Breast epithelium (tissue), 4 donors: ENCODE measurements around the gene PCBP3. TPM values are rescaled to one million over a fixed set of nuclear protein-coding genes. Genes with fewer than 3 reads are reported as not detected.
"Not testable (repeated sequence)": the region's sequence is repeated elsewhere in the genome, so short reads cannot be mapped to it uniquely, and the experiment has no call there.

Source experiments
- DNase-seq, 2 donors: peaks; one replicate each; pipeline ENCODE4 v3.0.0-alpha.2; 2019; ENCODE audit warnings: low spot score in 2 of 2
- H3K27ac ChIP-seq, 2 donors: fragments of 200-600 bp; sonication (generic) in 1 of 2; one replicate each; pipeline ENCODE4 v1.5.1; 2016 to 2019; ENCODE audit warnings: mild to moderate bottlenecking in 1 of 2
- H3K27me3 ChIP-seq, 2 donors: fragments of 200-600 bp; sonication (generic) in 1 of 2; one replicate each; pipeline versions ENCODE4 v1.5.1 to v1.6.0; 2017 to 2019; ENCODE audit warnings: control low read depth in 1 of 2, mild to moderate bottlenecking in 1 of 2
- H3K36me3 ChIP-seq: fragments of 200-600 bp; one replicate; pipeline ENCODE4 v1.5.1; 2019
- H3K4me1 ChIP-seq, 2 donors: fragments of 200-600 bp; sonication (generic); one replicate each; pipeline ENCODE4 v1.5.1; 2016 to 2019; ENCODE audit warnings: control low read depth in 1 of 2
- H3K4me3 ChIP-seq, 3 donors: fragments of 200-600 bp; sonication (generic); 1 replicate in 2 of 3; 2 replicates in 1 of 3; pipeline ENCODE4 v1.5.1; 2016 to 2019; ENCODE audit warnings: mild to moderate bottlenecking in 3 of 3, moderate library complexity in 2 of 3
- H3K9me3 ChIP-seq, 2 donors: fragments of 200-600 bp; sonication (generic) in 1 of 2; one replicate each; pipeline ENCODE4 v1.5.1; 2016 to 2019; ENCODE audit warnings: control low read depth in 1 of 2
- CTCF ChIP-seq, 3 donors: fragments of 450-650 bp; IDR thresholded peaks; one replicate each; pipeline ENCODE4 v1.5.1; 2016 to 2017; ENCODE audit warnings: antibody characterized with exemption in 3 of 3, mild to moderate bottlenecking in 3 of 3, moderate library complexity in 3 of 3
- POLR2A ChIP-seq: fragments of 450-650 bp; IDR thresholded peaks from one replicate; pipeline ENCODE4 v1.6.1; 2016; ENCODE audit warnings: antibody characterized with exemption, mild to moderate bottlenecking, moderate library complexity
- POLR2AphosphoS5 ChIP-seq, 3 donors: sonication (generic); formaldehyde crosslinking; IDR thresholded peaks; one replicate each; pipeline ENCODE4 v1.6.1; 2017; ENCODE audit warnings: antibody characterized with exemption in 3 of 3
- intact Hi-C: fragments of 100-400 bp; cut with DNase I; formaldehyde crosslinking; loops from one replicate; pipeline ENCODE4 v1.15.1; 2023; ENCODE audit warnings: low total_unique reads
- total RNA-seq, 3 donors: library from RNA; depleted of rRNA; stranded (reverse); fragments of >200 nt; gene quantifications; one replicate each; pipeline ENCODE4 v1.1.0, GENCODE V29; 2016

Gene PCBP3
- total RNA-seq, 3 donors from 2014 or later: 3.4 to 13.8 (median 4.6) TPM

GRCh38 chr21:45644041-45644906 is 749 bp downstream of the PCBP3 start:
- peak overlapping the region in 1 of 2 donors; percentile 1 for H3K27ac ChIP-seq
- intact Hi-C loops: no loop called here
- H3K9me3 ChIP-seq: no peaks in the 10 kb centered on the region
- TF ChIP-seq CTCF (IDR thresholded peaks at IDR 0.05) (no peak), POLR2AphosphoS5 (IDR thresholded peaks at IDR 0.05) (no peak), POLR2A (no peak)
- H3K4me3 ChIP-seq: peak overlapping the region; percentile 39 to 75 (median 50)
- H3K27me3 ChIP-seq: peaks cover 0 to 72% of the 10 kb centered on the region in 2 donors
- H3K36me3 ChIP-seq: no peaks in the 10 kb centered on the region
- H3K4me1 ChIP-seq: peaks cover 0 to 4% of the 10 kb centered on the region in 2 donors
- DNase-seq: no peak

- DNase-seq: no peak
- Histone ChIP-seq H3K27me3 (peaks cover 0 to 24% of the 10 kb centered on the region in 2 donors), H3K9me3 (no peaks in the 10 kb centered on the region), H3K4me1 (no peaks in the 10 kb centered on the region), H3K4me3 (no peak overlapping the region), H3K36me3 (no peaks in the 10 kb centered on the region), H3K27ac (no peak overlapping the region)
- TF ChIP-seq POLR2A (no peak), POLR2AphosphoS5 (IDR thresholded peaks at IDR 0.05) (no peak), CTCF (IDR thresholded peaks at IDR 0.05) (no peak)
- intact Hi-C loops: no loop called here
Observed at GRCh38 chr21:45651921-45652320, 8.4 kb downstream of the PCBP3 start.

- no peak for DNase-seq
- Histone ChIP-seq H3K27ac (no peak overlapping the region), H3K36me3 (no peaks in the 10 kb centered on the region), H3K4me3 (no peak overlapping the region), H3K9me3 (no peaks in the 10 kb centered on the region), H3K4me1 (no peaks in the 10 kb centered on the region), H3K27me3 (peaks cover 0 to 7% of the 10 kb centered on the region in 2 donors)
- intact Hi-C loops: no loop called here
- TF ChIP-seq POLR2AphosphoS5 (IDR thresholded peaks at IDR 0.05) (no peak), CTCF (IDR thresholded peaks at IDR 0.05) (no peak), POLR2A (no peak)
Observed at GRCh38 chr21:45655124-45655523, 11.6 kb downstream of the PCBP3 start.

DNA sequence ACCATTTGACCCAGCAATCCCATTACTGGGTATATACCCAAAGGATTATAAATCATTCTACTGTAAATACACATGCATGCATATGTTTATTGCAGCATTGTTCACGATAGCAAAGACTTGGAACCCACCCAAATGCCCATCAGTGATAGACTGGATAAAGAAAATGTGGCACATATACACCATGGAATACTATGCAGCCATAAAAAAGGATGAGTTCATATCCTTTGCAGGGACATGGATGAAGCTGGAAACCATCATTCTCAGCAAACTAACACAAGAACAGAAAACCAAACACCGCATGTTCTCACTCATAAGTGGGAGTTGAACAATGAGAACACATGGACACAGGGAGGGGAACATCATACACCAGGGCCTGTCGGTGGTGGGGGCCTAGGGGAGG is 12.6 kb downstream of the PCBP3 start:
- H3K36me3 ChIP-seq, DNase-seq, intact Hi-C loops: not testable (repeated sequence)

DNA sequence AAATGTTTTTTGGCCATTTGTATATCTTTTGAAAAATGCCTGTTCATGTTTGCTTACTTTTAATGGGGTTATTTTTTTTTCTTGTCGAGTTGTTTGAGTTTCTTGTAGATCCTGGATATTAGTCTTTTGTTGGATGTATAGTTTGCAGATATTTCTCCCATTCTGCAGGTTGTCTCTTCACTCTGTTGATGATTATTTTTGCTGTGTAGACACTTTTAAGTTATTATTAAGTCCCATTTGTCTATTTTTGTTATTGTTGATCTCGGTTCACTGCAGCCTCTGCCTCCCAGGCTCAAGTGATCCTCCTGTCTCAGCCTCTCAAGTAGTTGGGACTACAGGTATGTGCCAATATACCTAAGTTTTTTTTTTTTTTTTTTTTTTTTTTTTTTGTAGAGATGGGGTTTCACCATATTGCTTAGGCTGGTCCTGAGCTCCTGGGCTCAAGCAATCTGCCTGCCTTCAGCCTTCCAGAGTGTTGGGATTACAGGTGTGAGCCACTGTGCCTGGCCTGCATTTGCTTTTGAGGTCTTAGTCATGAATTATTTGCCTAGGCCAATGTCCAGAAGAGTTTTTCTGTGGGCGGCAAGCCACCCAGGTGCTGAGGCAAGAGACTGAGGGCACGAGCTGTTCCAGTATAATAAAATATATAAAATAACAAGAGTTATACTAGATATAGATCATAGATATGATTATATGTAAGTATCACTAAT is 18.5 kb downstream of the PCBP3 start:
- H3K27me3 ChIP-seq, DNase-seq, intact Hi-C loops, H3K4me3 ChIP-seq, H3K27ac ChIP-seq, H3K4me1 ChIP-seq, H3K36me3 ChIP-seq: not testable (repeated sequence)
- H3K9me3 ChIP-seq: peaks cover 0 to 12% of the 10 kb centered on the region in 2 donors

More for the DNA sequence above, 12.6 kb downstream of the PCBP3 start:
- not testable (repeated sequence) for H3K4me1 ChIP-seq, H3K9me3 ChIP-seq, H3K27ac ChIP-seq, H3K4me3 ChIP-seq, H3K27me3 ChIP-seq

DNA sequence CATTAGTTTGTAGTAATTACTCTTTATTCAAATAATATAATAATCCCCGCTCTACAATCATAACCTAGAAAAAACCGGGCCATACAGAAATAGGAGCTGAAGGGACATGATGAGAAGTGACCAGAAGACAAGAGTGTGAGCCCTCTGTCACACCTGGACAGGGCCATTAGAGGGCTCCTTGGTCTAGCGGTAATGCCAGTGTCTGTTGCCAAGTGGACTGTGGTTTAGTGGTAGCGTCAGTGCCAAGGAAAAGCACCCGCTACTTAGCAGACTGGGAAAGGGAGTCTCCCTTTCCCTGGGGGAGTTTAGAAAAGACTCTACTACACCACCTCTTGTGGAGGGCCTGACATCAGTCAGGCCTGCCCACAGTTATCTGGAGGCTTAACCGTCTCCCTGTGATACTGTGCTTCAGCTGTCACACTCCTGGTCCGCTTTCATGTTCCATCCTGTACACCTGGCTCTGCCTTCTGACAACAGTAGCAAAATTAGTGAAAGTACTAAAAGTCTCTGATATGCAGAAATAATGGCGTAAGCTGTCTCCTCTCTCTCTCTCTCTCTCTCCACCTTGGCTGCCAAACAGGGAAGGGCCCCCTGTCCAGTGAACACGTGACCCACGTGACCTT is 19.2 kb downstream of the PCBP3 start:
- peaks cover 0 to 14% of the 10 kb centered on the region in 2 donors for H3K9me3 ChIP-seq
- H3K27me3 ChIP-seq, DNase-seq, H3K4me3 ChIP-seq, H3K27ac ChIP-seq, H3K4me1 ChIP-seq, H3K36me3 ChIP-seq, intact Hi-C loops: not testable (repeated sequence)
